GM10266 (cell line): ENCODE results near the gene ADIPOR2.

Experiments
- DNase-seq: peaks from one replicate; pipeline ENCODE4 v3.0.0; 2012; ENCODE audit errors: extremely low spot score
- CTCF ChIP-seq: IDR thresholded peaks from 2 replicates; pipeline ENCODE4 v1.5.1; 2012; ENCODE audit warnings: mild to moderate bottlenecking, low read depth; ENCODE audit not compliant: control insufficient read depth, insufficient read depth; ENCODE audit errors: missing control alignments

The ADIPOR2 gene

GRCh38 chr12:1744932-1745331 is 54.1 kb downstream of the ADIPOR2 start:
- TF ChIP-seq CTCF = no peak
- DNase-seq = no peak

GRCh38 chr12:1747609-1748008 is 56.7 kb downstream of the ADIPOR2 start:
- no peak for DNase-seq

DNA sequence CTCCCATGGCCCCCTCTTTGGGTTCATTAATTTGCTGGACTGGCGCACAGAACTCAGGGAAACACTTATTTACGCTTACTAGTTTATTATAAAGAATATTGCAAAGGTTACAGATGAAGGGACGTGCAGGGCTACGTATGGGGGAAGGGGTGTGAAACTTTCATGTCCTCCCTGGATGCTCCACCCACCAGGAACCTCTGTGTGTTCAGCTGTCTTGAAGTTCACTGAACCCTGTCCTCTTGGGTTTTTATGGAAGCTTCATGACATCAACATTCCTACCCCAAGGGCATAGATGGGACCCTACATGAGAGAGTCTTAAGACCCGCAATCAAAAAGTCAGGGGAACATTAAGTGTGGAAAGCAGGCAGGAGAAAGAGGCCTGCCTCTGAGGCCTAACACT is 58.1 kb downstream of the ADIPOR2 start:
- TF ChIP-seq CTCF = no peak
- DNase-seq = no peak

More at GRCh38 chr12:1747609-1748008, 56.7 kb downstream of the ADIPOR2 start:
- no peak for TF ChIP-seq CTCF

DNA sequence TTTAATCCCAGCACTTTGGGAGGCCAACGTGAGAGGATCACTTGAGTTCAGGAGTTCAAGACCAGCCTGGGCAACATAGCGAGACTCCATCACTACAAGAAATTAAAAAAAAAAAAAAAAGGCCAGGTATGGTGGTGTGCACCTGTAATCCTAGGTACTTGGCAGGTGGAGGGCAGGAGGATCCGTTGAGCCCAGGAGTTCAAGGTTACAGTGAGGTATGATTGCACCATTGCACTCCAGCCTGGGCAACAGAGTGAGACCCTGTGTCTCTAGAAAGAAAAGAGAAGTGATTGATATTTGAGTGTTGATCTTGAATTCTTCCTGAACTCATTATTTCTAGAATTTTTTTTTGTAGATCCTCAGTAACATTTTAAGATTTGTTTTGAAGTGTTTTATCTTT is 59.4 kb downstream of the ADIPOR2 start:
- TF ChIP-seq CTCF = no peak
- DNase-seq = no peak

- no peak for DNase-seq
- no peak for TF ChIP-seq CTCF
Observed at GRCh38 chr12:1758376-1758775, 67.5 kb downstream of the ADIPOR2 start.

GRCh38 chr12:1758887-1759286 is 68.0 kb downstream of the ADIPOR2 start:
- no peak for DNase-seq
- no peak for TF ChIP-seq CTCF

GRCh38 chr12:1760566-1761382 is 69.9 kb downstream of the ADIPOR2 start:
- no peak for TF ChIP-seq CTCF
- no peak for DNase-seq
